ENCODE measurements around the gene NUP133.

The NUP133 gene

DNA sequence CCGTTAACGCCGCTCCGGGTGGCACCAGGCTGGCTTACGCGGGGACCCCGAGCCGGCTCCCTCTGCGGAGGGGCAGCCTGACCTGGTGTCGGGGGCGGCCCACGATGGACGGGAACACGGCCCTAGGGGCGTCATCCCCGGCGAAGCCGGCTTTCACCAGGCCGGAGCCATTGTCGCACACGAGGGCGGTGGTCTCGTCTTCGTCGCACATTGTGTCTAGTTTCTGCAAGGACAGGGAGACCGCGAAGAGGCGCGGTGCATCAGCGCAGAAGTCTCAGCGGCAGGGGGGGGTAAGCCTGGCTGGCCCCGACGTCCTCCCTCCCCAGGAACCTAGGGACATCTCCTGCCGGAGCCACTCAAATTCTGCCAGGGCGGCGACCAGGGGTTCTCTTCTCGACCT, 75.2 kb downstream of the NUP133 start:
- H3K4me1 ChIP-seq (ENCODE audit: control insufficient read depth, insufficient read depth, low read length), result no peaks in the 10 kb centered on the region
- no peak overlapping the region for H3K4me3 ChIP-seq (ENCODE audit: low read depth, low read length)
- H3K9me3 ChIP-seq (ENCODE audit: control insufficient read depth, insufficient read depth, low read depth, low read length), result no peaks in the 10 kb centered on the region
- no peak for TF ChIP-seq ZNF169 (tag by site-specific recombination; IDR thresholded peaks at IDR 0.05)
- TF ChIP-seq ZBTB21 (tag by site-specific recombination; IDR thresholded peaks at IDR 0.05), result no peak
- TF ChIP-seq, protein P1, sequence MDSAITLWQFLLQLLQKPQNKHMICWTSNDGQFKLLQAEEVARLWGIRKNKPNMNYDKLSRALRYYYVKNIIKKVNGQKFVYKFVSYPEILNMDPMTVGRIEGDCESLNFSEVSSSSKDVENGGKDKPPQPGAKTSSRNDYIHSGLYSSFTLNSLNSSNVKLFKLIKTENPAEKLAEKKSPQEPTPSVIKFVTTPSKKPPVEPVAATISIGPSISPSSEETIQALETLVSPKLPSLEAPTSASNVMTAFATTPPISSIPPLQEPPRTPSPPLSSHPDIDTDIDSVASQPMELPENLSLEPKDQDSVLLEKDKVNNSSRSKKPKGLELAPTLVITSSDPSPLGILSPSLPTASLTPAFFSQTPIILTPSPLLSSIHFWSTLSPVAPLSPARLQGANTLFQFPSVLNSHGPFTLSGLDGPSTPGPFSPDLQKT (IDR thresholded peaks at IDR 0.05; ENCODE audit: borderline replicate concordance, low read depth, low read length), result no peak
- ChIA-PET POLR2A (no interaction called here), CTCF (no interaction called here)
- no peak overlapping the region for H3K27ac ChIP-seq (ENCODE audit: extremely low read depth, low read depth, low read length)
- H3K36me3 ChIP-seq (ENCODE audit: control insufficient read depth in 2 of 2, insufficient read depth in 1 of 2, low read length in 2 of 2), result peaks cover 0 to 3% of the 10 kb centered on the region in 2 experiments; a peak in 1 of 3 replicates

DNA sequence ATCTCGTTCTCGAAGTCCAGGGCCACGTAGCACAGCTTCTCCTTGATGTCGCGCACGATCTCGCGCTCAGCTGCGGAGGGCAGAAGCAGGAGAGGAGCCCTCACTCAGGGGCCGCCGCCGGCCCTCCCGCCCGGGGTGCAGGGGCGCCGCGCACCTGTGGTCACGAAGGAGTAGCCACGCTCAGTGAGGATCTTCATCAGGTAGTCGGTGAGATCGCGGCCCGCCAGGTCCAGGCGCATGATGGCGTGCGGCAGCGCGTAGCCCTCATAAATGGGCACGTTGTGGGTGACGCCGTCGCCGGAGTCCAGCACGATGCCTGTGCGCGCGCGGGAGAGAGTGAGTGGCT, 76.1 kb downstream of the NUP133 start:
- POLR2A ChIA-PET, result no interaction called here
- Histone ChIP-seq H3K4me1 (ENCODE audit: control insufficient read depth, insufficient read depth, low read length) (no peaks in the 10 kb centered on the region), H3K9me3 (ENCODE audit: control insufficient read depth, insufficient read depth, low read depth, low read length) (no peaks in the 10 kb centered on the region), H3K36me3 (ENCODE audit: control insufficient read depth in 2 of 2, insufficient read depth in 1 of 2, low read length in 2 of 2) (no peaks in the 10 kb centered on the region), H3K27ac (ENCODE audit: extremely low read depth, low read depth, low read length) (no peak overlapping the region), H3K4me3 (ENCODE audit: low read depth, low read length) (no peak overlapping the region)
- TF ChIP-seq, protein P2, sequence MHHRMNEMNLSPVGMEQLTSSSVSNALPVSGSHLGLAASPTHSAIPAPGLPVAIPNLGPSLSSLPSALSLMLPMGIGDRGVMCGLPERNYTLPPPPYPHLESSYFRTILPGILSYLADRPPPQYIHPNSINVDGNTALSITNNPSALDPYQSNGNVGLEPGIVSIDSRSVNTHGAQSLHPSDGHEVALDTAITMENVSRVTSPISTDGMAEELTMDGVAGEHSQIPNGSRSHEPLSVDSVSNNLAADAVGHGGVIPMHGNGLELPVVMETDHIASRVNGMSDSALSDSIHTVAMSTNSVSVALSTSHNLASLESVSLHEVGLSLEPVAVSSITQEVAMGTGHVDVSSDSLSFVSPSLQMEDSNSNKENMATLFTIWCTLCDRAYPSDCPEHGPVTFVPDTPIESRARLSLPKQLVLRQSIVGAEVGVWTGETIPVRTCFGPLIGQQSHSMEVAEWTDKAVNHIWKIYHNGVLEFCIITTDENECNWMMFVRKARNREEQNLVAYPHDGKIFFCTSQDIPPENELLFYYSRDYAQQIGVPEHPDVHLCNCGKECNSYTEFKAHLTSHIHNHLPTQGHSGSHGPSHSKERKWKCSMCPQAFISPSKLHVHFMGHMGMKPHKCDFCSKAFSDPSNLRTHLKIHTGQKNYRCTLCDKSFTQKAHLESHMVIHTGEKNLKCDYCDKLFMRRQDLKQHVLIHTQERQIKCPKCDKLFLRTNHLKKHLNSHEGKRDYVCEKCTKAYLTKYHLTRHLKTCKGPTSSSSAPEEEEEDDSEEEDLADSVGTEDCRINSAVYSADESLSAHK (tag by site-specific recombination; IDR thresholded peaks at IDR 0.05), result no peak
- TF ChIP-seq ZSCAN23 (tag by site-specific recombination; IDR thresholded peaks at IDR 0.05) (no peak), ZNF510 (tag by site-specific recombination; IDR thresholded peaks at IDR 0.05; ENCODE audit: insufficient replicate concordance) (no peak), ZFP3 (tag by site-specific recombination; IDR thresholded peaks at IDR 0.05; ENCODE audit: low read depth) (no peak), ZNF426 (tag by site-specific recombination; IDR thresholded peaks at IDR 0.05) (no peak), ZNF404 (tag by site-specific recombination; IDR thresholded peaks at IDR 0.05) (no peak), ZNF292 (tag by site-specific recombination; IDR thresholded peaks at IDR 0.05; ENCODE audit: borderline replicate concordance, low read depth) (no peak), SALL2 (tag by site-specific recombination; IDR thresholded peaks at IDR 0.05; ENCODE audit: borderline replicate concordance) (no peak), ZNF837 (tag by site-specific recombination; IDR thresholded peaks at IDR 0.05) (no peak)
- TF ChIP-seq, protein P3, sequence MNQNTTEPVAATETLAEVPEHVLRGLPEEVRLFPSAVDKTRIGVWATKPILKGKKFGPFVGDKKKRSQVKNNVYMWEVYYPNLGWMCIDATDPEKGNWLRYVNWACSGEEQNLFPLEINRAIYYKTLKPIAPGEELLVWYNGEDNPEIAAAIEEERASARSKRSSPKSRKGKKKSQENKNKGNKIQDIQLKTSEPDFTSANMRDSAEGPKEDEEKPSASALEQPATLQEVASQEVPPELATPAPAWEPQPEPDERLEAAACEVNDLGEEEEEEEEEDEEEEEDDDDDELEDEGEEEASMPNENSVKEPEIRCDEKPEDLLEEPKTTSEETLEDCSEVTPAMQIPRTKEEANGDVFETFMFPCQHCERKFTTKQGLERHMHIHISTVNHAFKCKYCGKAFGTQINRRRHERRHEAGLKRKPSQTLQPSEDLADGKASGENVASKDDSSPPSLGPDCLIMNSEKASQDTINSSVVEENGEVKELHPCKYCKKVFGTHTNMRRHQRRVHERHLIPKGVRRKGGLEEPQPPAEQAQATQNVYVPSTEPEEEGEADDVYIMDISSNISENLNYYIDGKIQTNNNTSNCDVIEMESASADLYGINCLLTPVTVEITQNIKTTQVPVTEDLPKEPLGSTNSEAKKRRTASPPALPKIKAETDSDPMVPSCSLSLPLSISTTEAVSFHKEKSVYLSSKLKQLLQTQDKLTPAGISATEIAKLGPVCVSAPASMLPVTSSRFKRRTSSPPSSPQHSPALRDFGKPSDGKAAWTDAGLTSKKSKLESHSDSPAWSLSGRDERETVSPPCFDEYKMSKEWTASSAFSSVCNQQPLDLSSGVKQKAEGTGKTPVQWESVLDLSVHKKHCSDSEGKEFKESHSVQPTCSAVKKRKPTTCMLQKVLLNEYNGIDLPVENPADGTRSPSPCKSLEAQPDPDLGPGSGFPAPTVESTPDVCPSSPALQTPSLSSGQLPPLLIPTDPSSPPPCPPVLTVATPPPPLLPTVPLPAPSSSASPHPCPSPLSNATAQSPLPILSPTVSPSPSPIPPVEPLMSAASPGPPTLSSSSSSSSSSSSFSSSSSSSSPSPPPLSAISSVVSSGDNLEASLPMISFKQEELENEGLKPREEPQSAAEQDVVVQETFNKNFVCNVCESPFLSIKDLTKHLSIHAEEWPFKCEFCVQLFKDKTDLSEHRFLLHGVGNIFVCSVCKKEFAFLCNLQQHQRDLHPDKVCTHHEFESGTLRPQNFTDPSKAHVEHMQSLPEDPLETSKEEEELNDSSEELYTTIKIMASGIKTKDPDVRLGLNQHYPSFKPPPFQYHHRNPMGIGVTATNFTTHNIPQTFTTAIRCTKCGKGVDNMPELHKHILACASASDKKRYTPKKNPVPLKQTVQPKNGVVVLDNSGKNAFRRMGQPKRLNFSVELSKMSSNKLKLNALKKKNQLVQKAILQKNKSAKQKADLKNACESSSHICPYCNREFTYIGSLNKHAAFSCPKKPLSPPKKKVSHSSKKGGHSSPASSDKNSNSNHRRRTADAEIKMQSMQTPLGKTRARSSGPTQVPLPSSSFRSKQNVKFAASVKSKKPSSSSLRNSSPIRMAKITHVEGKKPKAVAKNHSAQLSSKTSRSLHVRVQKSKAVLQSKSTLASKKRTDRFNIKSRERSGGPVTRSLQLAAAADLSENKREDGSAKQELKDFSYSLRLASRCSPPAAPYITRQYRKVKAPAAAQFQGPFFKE (tag by site-specific recombination; IDR thresholded peaks at IDR 0.05; ENCODE audit: borderline replicate concordance), result no peak
- TF ChIP-seq, protein P4, sequence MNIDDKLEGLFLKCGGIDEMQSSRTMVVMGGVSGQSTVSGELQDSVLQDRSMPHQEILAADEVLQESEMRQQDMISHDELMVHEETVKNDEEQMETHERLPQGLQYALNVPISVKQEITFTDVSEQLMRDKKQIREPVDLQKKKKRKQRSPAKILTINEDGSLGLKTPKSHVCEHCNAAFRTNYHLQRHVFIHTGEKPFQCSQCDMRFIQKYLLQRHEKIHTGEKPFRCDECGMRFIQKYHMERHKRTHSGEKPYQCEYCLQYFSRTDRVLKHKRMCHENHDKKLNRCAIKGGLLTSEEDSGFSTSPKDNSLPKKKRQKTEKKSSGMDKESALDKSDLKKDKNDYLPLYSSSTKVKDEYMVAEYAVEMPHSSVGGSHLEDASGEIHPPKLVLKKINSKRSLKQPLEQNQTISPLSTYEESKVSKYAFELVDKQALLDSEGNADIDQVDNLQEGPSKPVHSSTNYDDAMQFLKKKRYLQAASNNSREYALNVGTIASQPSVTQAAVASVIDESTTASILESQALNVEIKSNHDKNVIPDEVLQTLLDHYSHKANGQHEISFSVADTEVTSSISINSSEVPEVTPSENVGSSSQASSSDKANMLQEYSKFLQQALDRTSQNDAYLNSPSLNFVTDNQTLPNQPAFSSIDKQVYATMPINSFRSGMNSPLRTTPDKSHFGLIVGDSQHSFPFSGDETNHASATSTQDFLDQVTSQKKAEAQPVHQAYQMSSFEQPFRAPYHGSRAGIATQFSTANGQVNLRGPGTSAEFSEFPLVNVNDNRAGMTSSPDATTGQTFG (tag by site-specific recombination; IDR thresholded peaks at IDR 0.05; ENCODE audit: borderline replicate concordance), result no peak
- TF ChIP-seq, protein P5, sequence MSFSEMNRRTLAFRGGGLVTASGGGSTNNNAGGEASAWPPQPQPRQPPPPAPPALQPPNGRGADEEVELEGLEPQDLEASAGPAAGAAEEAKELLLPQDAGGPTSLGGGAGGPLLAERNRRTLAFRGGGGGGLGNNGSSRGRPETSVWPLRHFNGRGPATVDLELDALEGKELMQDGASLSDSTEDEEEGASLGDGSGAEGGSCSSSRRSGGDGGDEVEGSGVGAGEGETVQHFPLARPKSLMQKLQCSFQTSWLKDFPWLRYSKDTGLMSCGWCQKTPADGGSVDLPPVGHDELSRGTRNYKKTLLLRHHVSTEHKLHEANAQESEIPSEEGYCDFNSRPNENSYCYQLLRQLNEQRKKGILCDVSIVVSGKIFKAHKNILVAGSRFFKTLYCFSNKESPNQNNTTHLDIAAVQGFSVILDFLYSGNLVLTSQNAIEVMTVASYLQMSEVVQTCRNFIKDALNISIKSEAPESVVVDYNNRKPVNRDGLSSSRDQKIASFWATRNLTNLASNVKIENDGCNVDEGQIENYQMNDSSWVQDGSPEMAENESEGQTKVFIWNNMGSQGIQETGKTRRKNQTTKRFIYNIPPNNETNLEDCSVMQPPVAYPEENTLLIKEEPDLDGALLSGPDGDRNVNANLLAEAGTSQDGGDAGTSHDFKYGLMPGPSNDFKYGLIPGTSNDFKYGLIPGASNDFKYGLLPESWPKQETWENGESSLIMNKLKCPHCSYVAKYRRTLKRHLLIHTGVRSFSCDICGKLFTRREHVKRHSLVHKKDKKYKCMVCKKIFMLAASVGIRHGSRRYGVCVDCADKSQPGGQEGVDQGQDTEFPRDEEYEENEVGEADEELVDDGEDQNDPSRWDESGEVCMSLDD (tag by site-specific recombination; IDR thresholded peaks at IDR 0.05), result no peak
- CTCF ChIA-PET, result no interaction called here
